ENCODE data around the gene ACADM.
A peak's percentile ranks its signal among the peaks of the same experiment; 100 is the strongest.
"Not testable (repeated sequence)": the region's sequence is repeated elsewhere in the genome, so short reads cannot be mapped to it uniquely, and the experiment has no call there.

ACADM gene

DNA sequence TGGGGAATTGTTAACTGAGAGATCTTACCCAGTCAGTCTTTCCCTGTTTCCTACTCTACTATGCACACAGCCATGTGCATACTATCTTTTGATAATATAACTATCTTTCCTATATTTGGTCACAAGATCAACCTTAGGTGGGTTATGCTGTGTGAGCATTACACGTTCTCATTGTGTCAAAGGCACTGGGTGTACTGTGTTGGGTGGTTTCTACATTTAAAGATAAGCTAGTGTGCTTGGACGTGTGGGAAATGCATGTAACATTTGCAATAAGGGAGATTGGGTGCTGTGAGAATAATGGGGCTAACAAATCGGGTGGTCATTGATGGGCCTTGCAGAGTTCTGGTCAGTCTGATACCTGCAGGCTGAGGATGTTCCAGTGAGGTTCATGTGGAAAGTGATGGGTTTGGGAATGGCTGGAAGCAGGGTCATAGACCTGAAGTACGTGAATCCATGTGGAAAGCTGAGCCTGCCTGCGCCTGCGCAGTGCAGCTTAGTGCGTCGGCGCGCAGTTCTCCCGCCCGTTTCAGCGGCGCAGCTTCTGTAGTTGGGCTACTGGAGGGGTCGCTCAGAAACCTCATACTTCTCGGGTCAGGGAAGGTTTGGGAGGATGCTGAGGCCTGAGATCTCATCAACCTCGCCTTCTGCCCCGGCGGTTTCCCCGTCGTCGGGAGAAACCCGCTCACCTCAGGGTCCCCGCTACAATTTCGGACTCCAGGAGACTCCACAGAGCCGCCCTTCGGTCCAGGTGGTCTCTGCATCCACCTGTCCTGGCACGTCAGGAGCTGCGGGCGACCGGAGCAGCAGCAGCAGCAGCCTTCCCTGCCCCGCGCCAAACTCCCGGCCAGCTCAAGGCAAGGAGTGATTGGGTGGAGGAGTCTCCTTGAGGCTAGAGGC, 72.1 kb downstream of the ACADM start, which contains the start of gene MSH4:
Gene MSH4 (plus strand): TSS at position 507 of the 897 bp plus-strand sequence. CDS start 104 bp downstream, at position 611.
- peak; percentile 16 for DNase-seq

DNA sequence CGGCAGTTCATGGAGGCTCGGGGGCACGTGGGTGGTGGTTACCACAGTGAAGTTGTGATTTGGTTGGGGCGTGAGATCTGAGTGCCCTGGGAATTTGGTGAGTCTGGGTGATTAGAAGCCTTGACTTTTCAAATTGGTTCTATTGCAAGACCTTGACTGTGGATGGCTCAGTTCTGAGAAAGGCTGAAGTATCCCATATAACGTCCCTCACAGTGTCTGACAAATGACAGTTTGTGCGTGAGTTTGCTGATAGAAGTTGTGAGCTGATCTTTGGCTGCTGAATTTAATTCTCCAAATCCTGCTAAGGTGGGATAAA, 72.7 kb downstream of the ACADM start:
- DNase-seq = peak; percentile 35

DNA sequence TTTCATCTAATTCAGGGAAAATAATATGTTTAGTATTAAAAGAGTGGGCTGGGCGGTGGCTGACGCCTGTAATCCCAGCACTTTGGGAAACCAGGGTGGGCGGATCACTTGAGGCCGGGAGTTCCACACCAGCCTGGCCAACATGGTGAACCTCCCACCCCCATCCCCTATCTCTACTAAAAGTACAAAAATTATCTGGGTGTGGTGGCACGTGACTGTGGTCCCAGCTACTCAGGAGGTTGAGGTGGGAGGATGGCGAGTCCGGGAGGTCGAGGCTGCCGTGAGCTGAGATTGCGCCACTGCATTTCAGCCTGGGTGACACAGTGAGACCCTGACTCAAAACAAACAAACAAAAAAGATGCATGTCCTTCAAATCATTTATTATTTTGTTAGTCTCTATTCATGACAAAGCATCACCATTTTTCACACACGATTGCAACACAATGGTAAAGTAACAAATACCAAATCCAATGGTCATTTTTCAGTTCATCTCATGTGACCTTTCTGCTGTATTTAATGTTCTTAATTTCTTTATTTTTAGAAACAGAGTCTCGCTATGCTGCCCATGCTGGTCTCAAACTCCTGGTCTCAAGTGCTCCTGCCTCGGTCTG, 73.2 kb downstream of the ACADM start:
- DNase-seq = no peak

DNA sequence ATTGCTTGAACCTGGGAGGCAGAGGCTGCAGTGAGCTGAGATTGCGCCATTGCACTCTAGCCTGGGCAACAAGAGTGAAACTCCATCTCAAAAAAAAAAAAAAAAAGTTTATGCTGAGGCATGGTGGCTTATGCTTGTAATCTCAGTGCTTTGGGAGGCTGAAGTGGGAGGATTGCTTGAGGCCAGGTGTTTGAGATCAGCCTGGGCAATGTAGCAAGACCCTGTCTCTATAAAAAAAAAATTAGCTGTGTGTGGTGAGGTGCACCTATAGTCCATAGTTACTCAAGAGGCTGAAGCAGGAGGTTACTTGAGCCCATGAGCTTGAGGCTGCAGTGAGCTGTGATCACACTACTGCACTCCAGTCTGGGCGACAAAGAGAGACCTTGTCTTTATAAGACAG, 77.0 kb downstream of the ACADM start:
- DNase-seq = not testable (repeated sequence)

DNA sequence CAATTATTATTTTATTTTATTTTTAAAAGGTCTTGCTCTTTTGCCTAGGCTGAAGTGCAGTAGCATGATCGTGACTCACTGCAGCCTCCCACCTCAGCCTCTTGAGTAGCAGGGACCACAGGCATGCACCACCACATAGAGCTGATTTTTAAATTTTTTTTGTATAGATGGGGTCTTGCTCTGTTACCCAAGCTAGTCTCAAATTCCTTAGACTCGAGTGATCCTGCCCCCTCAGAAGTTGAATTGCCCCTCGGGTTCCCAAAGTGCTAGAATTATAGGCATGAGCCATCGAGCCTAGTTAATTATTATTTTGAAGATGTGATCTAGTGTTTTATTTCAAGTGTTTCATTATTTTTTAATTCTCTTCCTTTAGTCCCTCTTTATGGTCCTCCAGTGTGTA, 84.4 kb downstream of the ACADM start:
- DNase-seq = no peak

DNA sequence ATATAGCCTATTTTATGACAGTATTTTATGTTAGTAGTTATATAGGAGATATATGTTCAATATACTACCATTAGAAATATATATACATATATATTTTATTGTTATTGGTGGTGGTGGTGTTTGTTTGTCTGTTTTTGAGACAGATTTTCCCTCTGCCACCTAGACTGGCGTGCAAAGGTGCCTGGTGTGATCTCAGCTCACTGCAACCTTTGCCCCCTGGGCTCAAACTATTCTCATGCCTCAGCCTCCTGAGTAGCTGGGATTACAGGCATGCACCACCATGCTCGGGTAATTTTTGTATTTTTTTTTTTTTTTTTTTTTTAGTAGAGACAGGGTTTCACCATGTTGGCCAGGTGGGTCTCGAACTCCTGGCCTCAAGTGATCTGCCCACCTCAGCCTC, 85.6 kb downstream of the ACADM start:
- DNase-seq = not testable (repeated sequence)

DNA sequence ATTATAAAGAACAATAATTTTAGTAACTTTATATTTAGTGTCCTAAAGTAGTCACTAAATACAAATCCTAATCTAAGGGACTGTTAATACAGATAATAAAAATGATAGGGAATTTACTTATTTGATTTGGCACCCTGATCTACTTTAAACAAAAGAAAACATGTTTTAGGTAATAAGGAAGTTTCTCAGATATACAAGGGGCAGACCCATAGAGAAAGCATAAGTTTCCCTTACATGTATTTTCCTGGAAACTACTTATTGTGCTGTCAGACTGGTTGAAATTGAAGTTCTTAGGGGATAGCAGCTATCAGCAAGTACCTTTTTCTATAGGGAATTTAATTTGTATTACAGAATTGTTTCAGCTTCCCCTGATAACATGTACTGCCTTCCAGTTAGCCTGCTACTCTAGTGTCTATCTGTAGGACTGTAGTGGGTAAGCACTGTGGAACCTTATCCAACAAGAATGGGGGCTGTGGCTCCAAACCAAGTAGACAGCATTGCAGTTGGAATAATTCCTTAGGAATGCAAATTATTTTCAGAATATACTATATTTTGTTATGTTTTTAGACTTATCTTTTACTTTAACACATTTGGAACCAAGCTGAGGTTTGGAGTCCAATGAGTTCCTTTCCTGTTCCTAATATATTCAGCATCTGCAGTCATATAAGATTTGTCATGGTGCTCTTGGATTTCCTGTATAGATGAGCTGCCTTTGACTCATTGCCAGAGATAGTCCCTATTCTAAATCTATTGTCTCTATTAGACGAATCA, 86.9 kb downstream of the ACADM start:
- DNase-seq = no peak

DNA sequence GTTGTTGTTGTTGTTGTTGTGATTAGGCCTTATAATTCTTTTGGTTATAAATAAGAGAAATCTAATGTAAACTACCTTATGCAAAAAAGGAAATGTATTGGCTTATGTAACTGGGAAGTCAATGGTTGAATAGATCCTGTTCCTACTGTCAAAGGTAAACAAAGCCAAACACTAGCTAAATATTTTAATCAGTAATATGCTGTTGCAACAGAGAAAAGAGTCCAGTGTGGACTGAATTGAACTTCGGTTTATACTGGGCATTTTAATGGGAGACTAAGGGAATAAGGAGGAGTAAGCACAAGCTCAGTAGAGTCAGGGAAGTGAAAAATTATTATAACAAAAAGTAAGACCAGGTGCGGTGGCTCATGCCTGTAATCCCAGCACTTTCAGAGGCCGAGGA, 87.6 kb downstream of the ACADM start:
- DNase-seq = no peak
